GM12891 (cell line): ENCODE measurements around the gene NMNAT3. TPM values are rescaled to one million over a fixed set of nuclear protein-coding genes. Genes with fewer than 3 reads are reported as not detected.

Source experiments
- DNase-seq: peaks from one replicate; pipeline ENCODE4 v3.0.0; 2011; ENCODE audit warnings: low spot score; ENCODE audit not compliant: insufficient read length
- FAIRE-seq: peaks from 2 replicates; lab custom pipeline; 2011; peaks lifted over from hg19 to GRCh38; lab: Jason Lieb, UNC
- PAX5 ChIP-seq: IDR thresholded peaks from 2 replicates; pipeline ENCODE4 v1.6.1; 2011; ENCODE audit warnings: low read length, moderate library complexity, mild to moderate bottlenecking; ENCODE audit not compliant: insufficient read depth, severe bottlenecking
- POLR2A ChIP-seq: IDR thresholded peaks from 2 replicates; pipeline ENCODE4 v1.6.1; 2011; ENCODE audit warnings: low read depth, low read length, control low read depth
- POLR2AphosphoS5 ChIP-seq: IDR thresholded peaks from 2 replicates; pipeline ENCODE4 v1.6.1; 2011; ENCODE audit warnings: low read depth, low read length, control low read depth
- POU2F2 ChIP-seq: IDR thresholded peaks from 2 replicates; pipeline ENCODE4 v1.6.1; 2011; ENCODE audit warnings: low read depth, mild to moderate bottlenecking, control low read depth, low read length, moderate library complexity
- SPI1 ChIP-seq: IDR thresholded peaks from 2 replicates; pipeline ENCODE4 v1.6.1; 2011; ENCODE audit warnings: low read depth, low read length, control low read depth
- TAF1 ChIP-seq: IDR thresholded peaks from 2 replicates; pipeline ENCODE4 v1.6.1; 2011; ENCODE audit warnings: low read depth, low read length, control low read depth
- polyA plus RNA-seq: library from polyadenylated mRNA; unstranded; fragments of >200 nt; gene quantifications from one replicate; pipeline ENCODE4 v1.2.1, GENCODE V29; 2012; ENCODE audit warnings: low read depth, missing spikeins, inconsistent platforms; ENCODE audit not compliant: missing spikeins

The NMNAT3 gene
- polyA plus RNA-seq = 0.44 TPM

DNA sequence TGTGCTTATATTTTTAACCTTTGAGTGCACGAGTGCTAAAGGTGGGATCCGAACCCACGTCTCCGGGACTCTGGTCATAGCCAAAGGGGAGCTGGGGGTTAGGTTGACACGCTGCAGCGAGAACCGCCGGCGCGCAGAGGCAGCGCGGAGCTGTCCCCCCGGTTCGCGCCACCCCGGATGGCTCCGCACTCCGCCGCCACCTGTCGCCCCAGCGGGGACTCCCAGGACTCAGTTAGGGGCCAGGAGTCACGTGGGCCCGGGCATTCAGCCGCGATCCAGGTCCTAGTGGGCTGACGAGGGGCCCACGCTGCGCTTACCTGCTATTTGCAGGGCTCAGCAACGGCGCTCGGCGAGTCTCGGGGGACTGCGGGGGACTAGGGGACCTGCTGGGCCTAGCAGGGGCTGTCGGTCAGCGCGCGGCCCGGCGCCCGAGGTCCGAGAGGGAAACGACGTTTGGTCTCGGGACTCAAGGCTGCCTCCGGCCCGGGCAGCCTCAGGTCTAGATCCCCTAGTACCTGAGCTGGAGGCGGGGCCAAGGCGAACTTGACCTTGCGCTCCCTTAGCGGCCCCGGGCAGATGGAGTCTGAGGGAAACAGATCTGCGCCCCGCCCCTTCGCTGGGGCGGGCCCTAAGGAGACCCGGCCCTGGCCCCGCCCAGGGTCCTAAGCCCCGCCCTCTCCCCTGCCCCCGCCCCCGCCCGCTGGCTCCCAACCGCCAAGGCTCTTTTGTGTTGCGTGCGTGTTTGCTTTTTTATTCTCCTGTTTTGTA, at the start of gene NMNAT3:
Gene NMNAT3, minus strand, starts transcription at position 585 of the 768 bp plus-strand sequence. CDS start 50,248 bp downstream, outside the sequence.
- DNase-seq (peak; percentile 58), FAIRE-seq (no peak)
- no peak for TF ChIP-seq POLR2AphosphoS5
- TF ChIP-seq POLR2A = no peak
- TF ChIP-seq PAX5 = no peak
- no peak for TF ChIP-seq SPI1
- no peak for TF ChIP-seq POU2F2
- no peak for TF ChIP-seq TAF1

DNA sequence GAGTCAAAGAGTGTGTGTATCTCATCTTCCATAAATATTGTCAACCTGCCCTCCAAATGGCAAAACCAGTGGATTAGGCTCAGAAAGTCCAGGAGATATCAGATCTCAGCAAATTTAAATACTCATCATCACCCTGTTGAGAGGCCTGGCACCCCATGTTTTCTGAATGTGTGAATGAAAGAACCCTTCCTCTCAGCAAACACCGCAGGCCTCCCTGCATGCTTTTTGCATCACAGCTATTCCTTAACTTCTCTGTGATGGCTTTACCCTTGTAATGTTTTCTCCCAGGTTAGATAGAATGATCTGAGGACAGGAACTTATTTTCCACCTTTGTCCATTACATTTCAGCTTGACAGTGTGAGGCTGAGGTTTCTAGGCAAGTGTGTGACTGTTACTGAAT, 43.6 kb upstream of the NMNAT3 start:
- TF ChIP-seq POLR2A (no peak), POLR2AphosphoS5 (no peak), SPI1 (no peak), TAF1 (no peak), POU2F2 (no peak), PAX5 (no peak)
- FAIRE-seq (no peak), DNase-seq (no peak)

DNA sequence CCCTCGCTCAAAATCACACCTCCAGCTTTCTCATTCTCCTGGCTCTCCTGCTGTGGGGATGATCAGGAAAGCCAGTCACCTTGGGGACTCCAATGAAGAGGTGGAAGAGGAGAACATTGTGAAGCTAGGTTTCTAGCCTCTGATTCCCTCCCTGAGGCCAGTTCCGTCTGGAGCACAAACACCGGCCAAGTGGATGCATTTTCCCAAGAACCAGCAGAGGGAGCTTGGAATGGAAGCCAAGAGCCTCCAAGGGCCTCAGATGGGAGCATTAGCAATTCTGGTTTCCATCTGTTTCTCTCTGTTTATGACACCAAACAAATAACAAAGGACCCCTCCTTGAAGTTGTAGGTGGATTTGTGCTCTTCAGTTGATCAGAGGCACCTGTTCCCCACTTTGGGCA, 40.6 kb upstream of the NMNAT3 start:
- no peak for TF ChIP-seq PAX5
- no peak for TF ChIP-seq TAF1
- no peak for DNase-seq
- no peak for FAIRE-seq

DNA sequence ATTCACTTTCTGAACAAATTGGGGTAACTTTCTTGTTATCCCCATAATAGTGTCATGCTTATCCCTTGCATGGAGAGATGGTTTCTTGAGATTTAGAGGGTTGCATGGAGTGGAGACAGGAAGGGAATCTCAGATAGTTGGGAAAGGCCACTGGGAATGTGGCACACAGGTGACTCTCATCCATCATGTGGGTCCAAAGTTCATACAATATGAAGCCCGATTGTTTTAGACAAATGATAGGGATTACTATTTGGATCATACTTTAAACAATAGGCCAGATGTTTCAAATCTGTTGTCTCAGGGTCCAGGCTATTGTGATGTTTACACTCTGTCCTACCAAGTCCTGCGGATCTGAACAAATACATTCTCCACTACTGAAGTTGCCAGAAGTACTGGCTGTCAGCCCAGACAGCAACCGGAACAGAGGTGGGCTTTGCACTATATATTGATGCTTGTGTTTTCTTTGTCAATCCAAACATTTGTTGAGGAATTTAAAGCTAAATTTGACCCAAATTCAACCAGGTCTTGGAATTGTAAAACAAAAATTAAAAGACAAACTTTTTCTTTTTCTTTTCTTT, 39.2 kb upstream of the NMNAT3 start:
- no peak for DNase-seq
- no peak for TF ChIP-seq POU2F2
- no peak for FAIRE-seq

DNA sequence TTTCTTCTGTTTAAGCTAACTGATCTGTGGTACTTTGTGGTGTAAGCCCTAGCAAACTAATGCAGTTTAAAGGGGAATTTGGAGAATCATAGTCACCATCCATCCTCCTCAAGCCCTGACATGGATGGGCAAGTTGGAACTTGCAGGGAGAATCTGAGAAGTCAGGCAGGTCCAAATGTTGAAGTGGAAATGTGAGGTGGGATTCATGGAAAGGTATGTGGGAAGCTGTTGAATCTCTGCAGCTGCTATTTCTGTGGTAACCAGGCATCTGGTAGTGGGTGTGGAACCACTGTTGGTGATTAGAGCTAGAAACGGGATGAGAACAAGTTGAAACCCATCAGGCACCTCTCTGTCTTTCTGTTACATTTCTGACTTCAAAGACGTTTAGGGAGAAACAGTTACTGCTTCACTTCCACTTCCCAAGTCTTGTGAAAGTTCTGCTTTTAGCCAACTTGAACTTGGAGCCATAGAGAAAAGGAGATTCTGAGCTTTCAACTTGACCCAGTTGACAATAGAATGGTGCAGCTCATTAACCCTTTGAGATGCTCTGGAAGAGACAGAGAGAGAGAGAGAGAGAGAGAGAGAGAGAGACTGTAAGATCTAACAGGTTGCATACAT, 38.1 kb upstream of the NMNAT3 start:
- no peak for FAIRE-seq
- no peak for DNase-seq
- TF ChIP-seq TAF1 = no peak
- no peak for TF ChIP-seq POU2F2
- no peak for TF ChIP-seq SPI1
- no peak for TF ChIP-seq POLR2A
- TF ChIP-seq PAX5 = no peak
- no peak for TF ChIP-seq POLR2AphosphoS5

DNA sequence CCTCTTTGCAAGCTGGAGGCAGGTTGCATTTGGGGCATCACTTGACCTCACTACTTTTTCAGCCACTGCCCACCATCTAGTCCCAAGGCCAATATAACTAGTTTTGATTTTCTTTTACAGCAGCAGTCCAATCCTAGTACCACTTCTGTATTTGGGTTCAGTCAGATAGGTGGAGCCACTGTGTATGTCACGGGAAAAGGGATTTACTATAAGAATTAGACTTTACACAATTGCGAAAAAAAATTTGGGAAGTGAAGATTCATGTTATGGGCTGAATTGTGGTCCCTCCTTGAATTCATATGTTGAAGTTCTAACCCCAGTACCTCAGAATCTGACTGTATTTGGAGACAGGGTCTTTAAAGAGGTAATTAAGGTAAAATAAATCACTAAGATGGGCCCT, 37.4 kb upstream of the NMNAT3 start:
- FAIRE-seq (no peak), DNase-seq (no peak)
- no peak for TF ChIP-seq PAX5
- no peak for TF ChIP-seq POU2F2
- TF ChIP-seq SPI1 = no peak
- TF ChIP-seq POLR2A = no peak

GRCh38 chr3:139710212-139710611, 32.4 kb upstream of the NMNAT3 start:
- DNase-seq (no peak), FAIRE-seq (no peak)
- TF ChIP-seq POLR2A = no peak
- TF ChIP-seq PAX5 = no peak
- TF ChIP-seq POLR2AphosphoS5 = no peak
- no peak for TF ChIP-seq SPI1
- TF ChIP-seq POU2F2 = no peak
- TF ChIP-seq TAF1 = no peak

- no peak for TF ChIP-seq SPI1
- no peak for TF ChIP-seq POLR2AphosphoS5
- TF ChIP-seq TAF1 = no peak
- no peak for TF ChIP-seq POU2F2
- TF ChIP-seq POLR2A = no peak
- no peak for TF ChIP-seq PAX5
- no peak for FAIRE-seq
- no peak for DNase-seq
These were observed 27.9 kb upstream of the NMNAT3 start for GRCh38 chr3:139705631-139706030.

DNA sequence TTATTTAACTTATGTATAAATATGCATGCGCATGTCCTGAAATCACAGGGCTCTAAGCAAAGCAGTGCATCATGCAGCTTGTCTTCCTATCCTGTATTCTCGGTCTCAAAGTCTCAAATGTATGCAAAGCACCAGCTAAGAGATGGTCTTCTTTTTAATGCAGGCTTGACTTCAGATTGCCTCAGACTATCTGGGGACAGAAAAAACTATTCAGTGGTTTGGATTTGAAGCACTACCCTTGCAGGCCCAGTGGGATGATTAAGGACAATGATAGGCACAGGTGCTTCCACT, 18.5 kb upstream of the NMNAT3 start:
- DNase-seq (no peak), FAIRE-seq (no peak)
- TF ChIP-seq PAX5 = no peak
- no peak for TF ChIP-seq SPI1
- TF ChIP-seq TAF1 = no peak
- TF ChIP-seq POLR2AphosphoS5 = no peak
- no peak for TF ChIP-seq POU2F2
